ENCODE measurements around the gene RETN. TPM values are rescaled to one million over a fixed set of nuclear protein-coding genes. Genes with fewer than 3 reads are reported as not detected.

RETN gene
- total RNA-seq, 1 experiment from 2014 or later = not detected

GRCh38 chr19:7687177-7687576 lies 18.3 kb downstream of the RETN start:
- ChIA-PET CTCF (no interaction called here), POLR2A (ENCODE audit: low non-redundant PET) (no interaction called here)
- H3K4me1 ChIP-seq (ENCODE audit: insufficient read depth, low read length, poor library complexity, severe bottlenecking) = no peaks in the 10 kb centered on the region
- H3K27ac ChIP-seq (ENCODE audit: low read depth, low read length, poor library complexity, severe bottlenecking) = no peak overlapping the region
- H3K27me3 ChIP-seq (replicated peaks; ENCODE audit: insufficient read depth, low read depth, low read length, poor library complexity) = peaks cover 16% of the 10 kb centered on the region
- TF ChIP-seq CTCF (conservative IDR thresholded peaks at IDR 0.05; ENCODE audit: low read depth, low read length) (no peak), EZH2 (IDR thresholded peaks at IDR 0.05; ENCODE audit: borderline replicate concordance, low read depth, low read length, poor library complexity, severe bottlenecking) (no peak)
- DNase-seq (ENCODE audit: low spot score) = no peak
- no TSS peak for BruUV-seq (replicated peaks)
- no peak overlapping the region for H3K4me3 ChIP-seq (ENCODE audit: low read depth, low read length, poor library complexity, severe bottlenecking)
- intact Hi-C loops (cut with micrococcal nuclease; ENCODE audit: unreplicated experiment) = no loop called here
- H3K36me3 ChIP-seq (ENCODE audit: insufficient read depth, low read length, poor library complexity, severe bottlenecking) = peaks cover 7% of the 10 kb centered on the region
- H3K9me3 ChIP-seq (ENCODE audit: low read depth, low read length, poor library complexity, severe bottlenecking) = no peaks in the 10 kb centered on the region

GRCh38 chr19:7689165-7689564 lies 20.3 kb downstream of the RETN start:
- BruUV-seq (replicated peaks) = no TSS peak
- peaks cover 16% of the 10 kb centered on the region for H3K27me3 ChIP-seq (replicated peaks; ENCODE audit: insufficient read depth, low read depth, low read length, poor library complexity)
- no peak for DNase-seq (ENCODE audit: low spot score)
- no peaks in the 10 kb centered on the region for H3K4me1 ChIP-seq (ENCODE audit: insufficient read depth, low read length, poor library complexity, severe bottlenecking)
- H3K36me3 ChIP-seq (ENCODE audit: insufficient read depth, low read length, poor library complexity, severe bottlenecking) = no peaks in the 10 kb centered on the region
- no peaks in the 10 kb centered on the region for H3K9me3 ChIP-seq (ENCODE audit: low read depth, low read length, poor library complexity, severe bottlenecking)
- no peak overlapping the region for H3K4me3 ChIP-seq (ENCODE audit: low read depth, low read length, poor library complexity, severe bottlenecking)
- no peak for TF ChIP-seq EZH2 (IDR thresholded peaks at IDR 0.05; ENCODE audit: borderline replicate concordance, low read depth, low read length, poor library complexity, severe bottlenecking)
- TF ChIP-seq CTCF (conservative IDR thresholded peaks at IDR 0.05; ENCODE audit: low read depth, low read length) = no peak
- CTCF ChIA-PET = no interaction called here
- POLR2A ChIA-PET (ENCODE audit: low non-redundant PET) = no interaction called here
- intact Hi-C loops (cut with micrococcal nuclease; ENCODE audit: unreplicated experiment) = no loop called here
- no peak overlapping the region for H3K27ac ChIP-seq (ENCODE audit: low read depth, low read length, poor library complexity, severe bottlenecking)

- Histone ChIP-seq H3K36me3 (ENCODE audit: insufficient read depth, low read length, poor library complexity, severe bottlenecking) (no peaks in the 10 kb centered on the region), H3K4me1 (ENCODE audit: insufficient read depth, low read length, poor library complexity, severe bottlenecking) (no peaks in the 10 kb centered on the region), H3K4me3 (ENCODE audit: low read depth, low read length, poor library complexity, severe bottlenecking) (no peak overlapping the region), H3K27me3 (replicated peaks; ENCODE audit: insufficient read depth, low read depth, low read length, poor library complexity) (peaks cover 16% of the 10 kb centered on the region), H3K9me3 (ENCODE audit: low read depth, low read length, poor library complexity, severe bottlenecking) (no peaks in the 10 kb centered on the region), H3K27ac (ENCODE audit: low read depth, low read length, poor library complexity, severe bottlenecking) (no peak overlapping the region)
- TF ChIP-seq CTCF (conservative IDR thresholded peaks at IDR 0.05; ENCODE audit: low read depth, low read length) (no peak), EZH2 (IDR thresholded peaks at IDR 0.05; ENCODE audit: borderline replicate concordance, low read depth, low read length, poor library complexity, severe bottlenecking) (no peak)
- CTCF ChIA-PET = no interaction called here
- no peak for DNase-seq (ENCODE audit: low spot score)
- BruUV-seq (replicated peaks) = no TSS peak
- POLR2A ChIA-PET (ENCODE audit: low non-redundant PET) = no interaction called here
- intact Hi-C loops (cut with micrococcal nuclease; ENCODE audit: unreplicated experiment) = no loop called here
These were observed 22.0 kb downstream of the RETN start for GRCh38 chr19:7690779-7691258.

Data from A673 (cell line).